NCI-H2196 (cell line): ENCODE data around the gene KIAA1755.

ENCODE experiments used
- DNase-seq: peaks from one replicate; lab custom pipeline; 2025; ENCODE audit not compliant: unreplicated experiment; lab: John Stamatoyannopoulos, UW

KIAA1755 gene

GRCh38 chr20:38167851-38168760 lies 92.4 kb downstream of the KIAA1755 start:
- no peak for DNase-seq

- DNase-seq: no peak
Observed at GRCh38 chr20:38167328-38167850, 93.1 kb downstream of the KIAA1755 start.

GRCh38 chr20:38166703-38167233 lies 93.8 kb downstream of the KIAA1755 start:
- DNase-seq: no peak

GRCh38 chr20:38165966-38166702 lies 94.4 kb downstream of the KIAA1755 start:
- DNase-seq: no peak

GRCh38 chr20:38165089-38165965 lies 95.2 kb downstream of the KIAA1755 start, which contains the start of gene TGM2:
Gene TGM2 (minus strand): TSS chr20:38165270. CDS start chr20:38165198, 72 bp downstream.
- DNase-seq: peak; percentile 13

- no peak for DNase-seq
Observed at GRCh38 chr20:38164624-38165088, 95.9 kb downstream of the KIAA1755 start.

- no peak for DNase-seq
Observed at GRCh38 chr20:38164069-38164468, 96.5 kb downstream of the KIAA1755 start.

GRCh38 chr20:38162878-38163875 lies 97.4 kb downstream of the KIAA1755 start:
- no peak for DNase-seq

GRCh38 chr20:38162149-38162548 lies 98.4 kb downstream of the KIAA1755 start:
- DNase-seq: no peak

- no peak for DNase-seq
Observed at GRCh38 chr20:38161412-38161774, 99.1 kb downstream of the KIAA1755 start.
